ENCODE results near the gene ZNF460.
A peak's percentile ranks its signal among the peaks of the same experiment; 100 is the strongest.

ZNF460 gene

DNA sequence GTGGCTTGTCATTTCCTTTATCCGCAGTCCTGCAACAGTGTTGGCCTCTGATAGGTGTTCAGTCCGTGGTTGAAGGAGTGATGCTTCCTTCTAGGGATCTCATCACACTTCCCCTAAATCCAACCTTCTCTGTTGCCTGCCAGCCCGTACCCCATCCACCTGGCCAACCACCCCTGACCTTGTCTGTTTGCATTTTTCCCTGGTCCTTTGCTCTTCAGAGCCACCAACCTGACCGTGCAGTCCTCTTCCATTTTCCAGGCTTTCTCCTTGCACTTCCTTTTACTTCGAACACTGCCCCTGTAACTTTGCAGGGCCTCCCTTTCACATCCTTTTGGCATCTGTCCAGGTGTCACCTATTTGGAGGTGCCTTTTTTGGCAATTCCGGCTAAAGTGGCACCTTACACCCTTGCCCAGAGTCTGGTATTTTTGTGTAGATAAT is 696 bp downstream of the ZNF460 start:
- peak; percentile 16 for DNase-seq (ENCODE audit: low spot score)

DNA sequence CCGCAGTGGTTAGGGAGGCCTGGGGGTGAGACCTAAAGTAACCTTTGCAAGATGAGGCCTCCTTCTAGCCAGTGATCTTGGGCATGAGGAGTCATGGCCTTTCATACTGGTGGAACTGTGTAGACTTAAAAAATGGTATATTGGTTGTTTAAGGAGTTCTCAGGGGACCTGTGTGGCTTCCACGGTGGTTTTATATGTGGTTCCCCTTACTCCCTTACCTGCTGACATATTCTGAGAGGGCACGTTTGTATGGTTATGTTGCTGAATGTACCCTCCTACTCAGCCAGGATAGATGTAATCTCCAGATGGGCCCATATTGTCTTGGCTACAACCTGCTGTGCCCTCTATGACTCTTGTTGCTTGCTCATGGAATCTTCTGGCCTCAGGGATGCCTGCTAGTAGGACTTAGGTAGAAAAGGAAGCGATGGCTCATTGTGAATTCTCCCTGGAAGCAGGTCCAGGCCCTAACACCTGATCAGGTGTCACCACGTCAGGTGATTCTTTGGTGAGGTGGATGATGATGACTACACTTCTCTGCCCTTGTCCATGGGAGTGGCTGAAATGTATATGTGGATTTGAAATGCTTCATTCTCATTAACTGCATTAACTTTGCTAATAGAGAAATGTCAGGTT is 1.8 kb downstream of the ZNF460 start:
- DNase-seq (ENCODE audit: low spot score) = no peak

DNA sequence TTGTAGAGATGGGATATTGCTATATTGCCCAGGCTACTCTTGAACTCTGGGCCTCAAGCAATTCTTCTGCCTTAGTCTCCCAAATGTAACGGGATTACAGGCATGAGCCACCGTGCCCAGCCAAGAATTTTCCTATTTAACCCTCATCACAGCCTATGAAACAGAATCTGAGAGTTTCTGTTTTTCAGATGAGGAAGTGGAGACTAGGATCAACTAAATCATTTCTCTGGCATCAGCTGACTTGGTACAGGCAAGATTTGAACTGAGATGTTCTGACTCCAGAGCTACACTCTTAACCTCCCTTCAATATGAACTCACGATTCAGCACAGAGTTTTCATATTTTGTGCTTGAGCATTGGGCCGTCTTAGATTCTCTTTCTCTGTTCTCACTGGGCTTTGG is 8.1 kb downstream of the ZNF460 start:
- no peak for DNase-seq (ENCODE audit: low spot score)

DNA sequence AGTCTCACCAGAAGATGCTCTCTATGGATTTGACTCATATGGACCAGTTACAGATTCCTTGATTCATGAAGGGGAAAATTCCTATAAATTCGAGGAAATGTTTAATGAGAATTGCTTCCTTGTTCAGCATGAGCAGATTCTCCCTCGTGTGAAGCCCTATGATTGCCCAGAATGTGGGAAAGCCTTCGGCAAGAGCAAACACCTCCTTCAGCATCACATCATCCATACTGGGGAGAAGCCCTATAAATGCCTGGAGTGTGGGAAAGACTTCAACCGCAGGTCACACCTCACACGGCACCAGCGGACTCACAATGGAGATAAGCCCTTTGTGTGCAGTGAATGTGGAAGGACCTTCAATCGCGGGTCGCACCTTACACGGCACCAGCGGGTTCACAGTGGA is 10.7 kb downstream of the ZNF460 start:
- DNase-seq (ENCODE audit: low spot score) = no peak

DNA sequence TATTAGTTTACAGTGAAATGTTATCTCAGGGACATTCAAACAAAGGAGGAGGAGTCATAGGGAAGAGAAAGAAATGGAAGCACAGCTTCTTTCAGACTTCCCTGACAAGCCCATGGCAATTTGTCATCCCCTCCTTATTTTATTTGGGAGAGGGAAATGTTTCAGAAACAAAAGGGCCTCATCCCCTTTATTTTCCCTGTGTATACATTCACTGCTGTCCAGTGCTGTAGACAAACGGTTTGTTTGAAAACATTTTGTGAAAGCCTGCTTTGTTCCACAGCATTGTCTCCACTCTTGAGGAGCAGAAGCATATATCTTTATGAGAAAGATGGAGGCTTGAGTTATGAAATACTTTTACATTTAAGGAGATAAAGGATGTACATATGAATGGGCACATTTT is 12.3 kb downstream of the ZNF460 start:
- DNase-seq (ENCODE audit: low spot score) = no peak

DNA sequence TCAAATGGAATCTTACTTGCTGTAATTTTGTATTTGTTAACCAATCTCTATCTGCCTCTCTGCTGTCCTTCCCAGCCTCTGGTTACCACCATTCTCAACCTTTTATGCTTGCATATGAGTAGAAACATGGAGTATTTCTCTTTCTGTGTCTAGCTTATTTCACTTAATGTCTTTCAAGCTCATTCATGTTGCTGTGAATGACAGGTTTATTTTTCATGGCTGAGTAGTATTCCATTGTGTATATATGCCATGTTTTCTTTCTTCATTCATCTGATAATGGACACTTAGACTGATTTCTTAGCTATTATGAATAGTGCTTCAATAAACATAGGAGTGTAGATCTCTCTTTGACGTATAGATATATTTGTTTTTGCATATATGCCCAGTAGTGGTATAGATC is 13.4 kb downstream of the ZNF460 start:
- no peak for DNase-seq (ENCODE audit: low spot score)

DNA sequence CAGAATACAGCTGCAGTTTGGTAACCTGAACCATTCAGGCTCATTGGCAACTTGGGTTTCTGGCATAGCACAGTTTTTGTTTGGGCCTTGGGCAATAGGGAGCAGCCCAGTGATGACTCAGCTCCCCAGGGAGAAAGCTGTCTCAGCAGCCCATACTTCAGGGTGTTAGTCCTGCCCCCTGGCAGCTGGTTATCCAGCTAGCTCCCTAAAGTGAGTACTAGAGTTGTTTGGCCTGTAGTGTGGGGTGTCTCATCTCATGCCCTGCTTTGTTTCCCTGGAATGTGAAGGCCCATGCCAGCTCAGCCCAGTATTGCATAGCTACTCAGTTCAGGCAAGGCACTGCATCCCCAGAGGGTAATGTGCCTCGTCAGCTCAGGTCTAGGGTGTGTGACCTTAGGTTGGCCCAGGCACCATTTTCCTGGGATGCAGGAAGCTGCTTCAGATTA is 21.8 kb downstream of the ZNF460 start:
- peak; percentile 90 for DNase-seq (ENCODE audit: low spot score)

DNA sequence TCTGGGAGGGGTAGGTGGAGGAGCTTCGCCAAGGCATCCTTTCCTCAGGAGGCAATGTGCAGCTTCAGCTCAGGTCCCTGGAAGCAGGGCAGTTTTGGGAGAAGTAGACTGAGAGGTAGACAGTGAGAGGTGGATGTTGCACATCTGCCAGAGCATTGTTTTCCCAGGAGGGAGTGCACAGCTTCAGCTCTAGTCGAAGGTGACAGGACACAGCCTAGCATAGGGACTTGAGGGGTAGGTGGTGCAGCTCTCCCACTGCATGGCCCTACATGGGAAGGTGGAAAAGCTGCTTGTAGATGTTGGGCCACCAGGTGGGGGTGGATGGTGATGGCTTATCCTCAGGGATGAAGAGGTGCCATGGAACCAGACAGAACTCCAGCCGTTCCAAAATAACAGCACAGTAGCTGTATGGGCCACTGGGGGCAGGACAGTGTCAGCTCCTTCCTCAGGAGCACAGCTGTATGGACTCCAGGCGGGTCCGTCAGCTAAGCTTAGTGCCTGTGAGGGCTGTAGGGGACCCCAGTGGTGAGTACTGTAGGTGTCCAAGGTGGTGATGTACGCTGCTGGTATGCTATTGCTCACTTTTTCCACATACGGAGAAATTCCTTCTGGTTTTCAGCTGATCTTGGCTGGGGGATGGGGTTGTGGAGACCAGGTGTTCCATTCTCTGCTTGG is 22.6 kb downstream of the ZNF460 start:
- no peak for DNase-seq (ENCODE audit: low spot score)

DNA sequence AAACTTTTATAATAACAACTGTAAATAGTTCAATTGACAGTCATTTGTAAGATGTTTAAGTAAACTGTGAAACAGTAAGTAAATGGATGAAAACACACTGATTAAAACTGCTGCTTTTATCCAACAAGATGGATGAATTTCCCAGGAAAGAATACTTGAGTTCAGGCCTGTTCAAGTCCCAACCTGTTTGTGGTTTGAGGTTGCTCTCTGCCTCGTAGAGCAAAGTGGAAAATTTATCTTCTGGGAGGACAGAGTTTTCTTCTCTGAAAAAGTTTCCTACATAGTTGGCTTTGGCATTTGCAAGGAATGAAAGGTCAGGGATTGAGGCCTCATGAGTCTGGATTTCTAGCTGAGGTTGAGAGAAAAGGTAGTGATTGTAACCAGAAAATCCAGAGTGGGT is 24.8 kb downstream of the ZNF460 start:
- no peak for DNase-seq (ENCODE audit: low spot score)

DNA sequence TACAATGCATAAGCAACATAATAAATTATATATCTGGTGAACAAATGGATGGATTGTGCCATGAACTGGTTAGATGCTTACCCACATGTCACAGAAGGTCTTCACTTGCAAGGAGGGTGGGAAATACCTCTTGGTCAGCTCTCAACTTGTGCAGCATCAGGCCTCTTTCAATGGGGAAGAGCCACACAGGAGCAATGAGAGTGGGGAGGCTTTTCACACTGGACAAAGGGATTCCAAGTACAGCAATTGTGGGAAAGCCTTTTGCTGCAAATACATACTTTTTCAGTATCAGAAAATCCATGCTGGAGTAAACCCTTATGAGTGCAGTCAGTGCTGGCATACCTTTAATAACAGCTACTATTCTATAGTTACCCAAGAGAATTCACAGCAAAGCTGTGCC is 28.2 kb downstream of the ZNF460 start:
- no peak for DNase-seq (ENCODE audit: low spot score)

DNA sequence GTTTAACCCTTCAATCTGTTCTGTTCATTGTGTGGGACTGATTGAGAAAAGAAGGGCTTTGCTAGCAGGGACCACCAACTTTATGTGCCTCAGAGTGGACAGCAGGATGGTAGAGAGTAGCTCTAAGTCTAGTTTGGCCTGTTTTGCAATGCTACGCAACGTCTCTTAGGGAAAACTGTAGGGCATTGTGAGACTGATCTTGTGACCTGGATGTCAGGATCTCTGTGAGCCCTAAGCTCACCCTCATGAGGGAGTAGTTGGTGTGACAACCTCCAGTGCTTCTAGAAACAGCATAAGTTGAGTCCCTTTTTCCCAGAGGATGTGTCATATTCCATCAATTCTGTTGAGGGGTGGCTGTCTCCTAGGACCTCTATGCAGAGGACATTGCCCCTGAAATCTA is 30.5 kb downstream of the ZNF460 start:
- no peak for DNase-seq (ENCODE audit: low spot score)

DNA sequence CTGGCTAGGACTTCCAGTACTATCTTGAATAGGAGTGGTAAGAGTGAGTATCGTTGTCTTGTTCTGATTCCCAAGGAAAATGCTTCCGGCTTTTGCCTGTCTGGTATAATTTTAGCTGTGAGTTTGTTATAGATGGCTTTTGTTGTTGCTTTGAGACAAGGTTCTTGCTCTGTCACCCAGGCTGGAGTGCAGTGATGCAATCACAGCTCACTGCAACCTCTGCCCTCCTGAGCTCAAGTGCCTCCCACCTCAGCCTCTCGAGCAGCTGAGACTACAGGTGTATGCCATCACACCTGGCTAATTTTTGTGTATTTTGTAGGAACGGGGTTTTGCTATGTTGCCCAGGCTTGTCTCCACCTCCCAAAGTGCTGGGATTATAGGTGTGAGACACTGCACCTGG is 33.9 kb downstream of the ZNF460 start:
- no peak for DNase-seq (ENCODE audit: low spot score)

DNA sequence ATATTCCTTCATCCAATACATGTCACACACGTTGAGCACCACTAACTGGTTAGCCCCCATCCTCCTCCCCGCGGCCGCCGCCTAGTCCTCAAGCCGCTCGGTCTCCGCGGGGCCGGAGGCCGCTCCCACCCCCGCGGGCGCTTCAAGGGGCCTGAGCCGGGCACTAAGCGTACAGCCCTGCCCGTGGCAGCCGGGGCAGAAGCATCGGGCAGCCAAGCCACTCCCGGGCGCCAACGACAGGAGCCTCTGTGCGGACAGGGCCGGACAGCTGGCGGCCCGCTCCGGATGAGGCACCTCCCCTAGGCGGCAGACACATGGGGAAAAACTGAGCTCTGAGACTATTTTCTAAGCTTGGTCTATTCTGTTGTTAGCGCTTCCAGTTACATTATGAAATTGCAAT is 37.2 kb downstream of the ZNF460 start:
- no peak for DNase-seq (ENCODE audit: low spot score)

DNA sequence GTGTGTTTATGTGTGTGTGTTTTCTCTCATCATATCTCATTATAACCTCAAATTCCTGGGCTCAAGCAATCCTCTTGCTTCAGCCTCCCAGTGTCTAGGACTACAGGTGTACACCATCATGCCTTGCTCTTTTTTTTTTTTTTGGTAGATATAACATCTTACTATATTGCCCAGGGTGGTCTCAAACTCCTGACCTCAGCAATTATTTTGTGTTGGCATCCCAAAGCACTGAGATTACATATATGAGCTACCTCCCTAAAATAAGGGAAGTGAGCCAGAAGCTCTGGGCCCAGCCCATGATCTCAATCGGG is 39.5 kb downstream of the ZNF460 start:
- DNase-seq (ENCODE audit: low spot score) = no peak

DNA sequence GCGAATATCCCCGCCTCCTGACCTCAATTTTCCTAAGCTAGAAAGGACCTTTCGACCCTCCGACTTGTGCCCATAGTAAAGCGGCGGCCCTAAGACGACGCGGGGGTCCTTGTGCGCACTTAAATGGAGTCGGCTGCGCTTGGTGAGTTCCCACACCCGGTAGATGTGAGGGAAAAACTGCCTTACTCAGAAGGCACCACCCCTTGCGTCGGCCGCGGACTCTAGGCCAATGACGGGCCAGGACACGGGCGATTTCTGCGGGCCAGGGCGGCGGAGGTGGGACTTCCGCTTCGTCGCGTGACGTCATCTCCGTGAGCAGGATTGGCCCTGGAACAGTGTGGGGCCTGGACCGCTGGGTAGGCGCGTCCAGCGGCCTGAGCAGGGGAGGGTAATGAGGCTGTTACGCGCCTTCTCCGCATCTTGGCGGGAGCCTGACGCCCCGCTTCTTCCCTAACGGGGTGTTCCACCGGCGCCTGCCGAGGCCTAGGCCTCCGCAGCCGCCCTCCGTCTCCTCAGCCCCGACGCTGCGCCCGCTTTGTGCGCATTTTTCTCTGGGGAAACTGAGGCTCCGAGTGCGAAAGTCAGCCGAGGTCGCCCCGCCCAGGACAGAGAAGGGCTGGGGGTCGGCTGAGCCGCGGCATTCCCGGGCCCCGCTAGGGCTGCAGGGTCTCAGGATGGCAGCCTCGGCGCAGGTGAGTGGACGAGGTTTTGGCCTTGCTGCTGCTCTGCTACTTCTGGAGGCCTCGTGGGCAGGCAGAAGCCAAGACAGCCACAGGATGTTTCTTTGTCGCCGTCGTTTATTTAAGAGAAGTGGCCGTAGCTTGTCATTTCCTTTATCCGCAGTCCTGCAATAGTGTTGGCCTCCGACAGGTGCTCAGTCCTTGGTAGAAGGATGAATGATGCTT is 40.1 kb downstream of the ZNF460 start, which contains the start of gene ZNF543:
Gene ZNF543 (plus strand): TSS at position 293 of the 905 bp plus-strand sequence. CDS start 382 bp downstream, at position 675.
- DNase-seq (ENCODE audit: low spot score) = peak; percentile 97

DNA sequence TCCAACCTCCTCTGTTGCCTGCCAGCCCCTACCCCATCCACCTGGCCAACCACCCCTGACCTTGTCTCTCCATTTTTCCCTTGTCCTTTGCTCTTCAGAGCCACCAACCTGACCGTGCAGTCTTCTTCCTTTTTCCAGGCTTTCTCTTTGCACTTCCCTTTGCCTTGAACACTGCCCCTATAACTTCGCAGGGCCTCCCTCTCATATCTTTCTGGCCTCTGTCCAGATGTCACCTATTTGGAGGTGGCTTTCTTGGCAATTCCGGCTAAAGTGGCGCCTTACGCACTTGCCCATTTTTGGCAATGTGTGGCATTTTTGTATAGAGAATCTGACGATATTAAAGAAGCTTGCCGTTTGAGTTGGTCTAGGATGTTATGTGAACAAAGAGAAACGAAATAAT is 40.8 kb downstream of the ZNF460 start:
- DNase-seq (ENCODE audit: low spot score) = no peak

DNA sequence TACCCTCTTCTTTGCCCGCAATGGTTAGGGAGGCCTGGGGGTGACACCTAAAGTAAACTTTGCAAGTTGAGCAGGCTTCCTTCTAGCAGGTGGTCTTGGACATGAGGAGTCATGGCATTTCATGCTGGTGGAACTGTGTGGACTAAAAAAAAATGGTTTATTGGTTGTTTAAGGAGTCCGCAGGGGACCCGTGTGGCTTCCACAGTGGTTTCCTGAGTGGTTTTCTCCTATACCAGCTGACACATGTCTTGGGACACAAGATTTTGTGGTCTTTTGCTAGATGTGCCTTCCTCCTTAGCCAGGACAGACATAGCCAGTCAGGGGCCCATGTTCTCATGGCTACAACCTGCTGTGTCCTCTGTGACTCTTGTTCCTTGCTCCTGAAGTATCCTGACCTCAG is 41.5 kb downstream of the ZNF460 start:
- no peak for DNase-seq (ENCODE audit: low spot score)

DNA sequence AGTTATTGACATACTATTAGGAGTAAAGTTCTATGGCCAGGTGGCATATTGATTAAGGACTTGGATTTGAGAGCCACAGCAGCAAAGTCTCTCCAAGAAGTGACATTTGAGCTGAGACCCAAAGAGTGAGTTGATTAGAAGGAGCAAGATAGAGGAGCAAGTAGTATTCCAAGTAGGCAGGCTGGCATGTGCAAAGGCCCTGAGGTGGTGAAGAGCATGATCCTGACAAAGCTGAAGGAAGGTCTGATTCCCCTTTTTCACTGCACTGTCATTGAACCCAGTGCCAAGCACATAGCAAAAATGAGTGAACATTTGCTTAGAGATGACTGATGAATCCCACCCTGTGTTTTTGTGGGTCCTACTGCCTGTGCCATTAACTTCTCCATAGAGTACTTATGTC is 44.7 kb downstream of the ZNF460 start:
- DNase-seq (ENCODE audit: low spot score) = no peak

DNA sequence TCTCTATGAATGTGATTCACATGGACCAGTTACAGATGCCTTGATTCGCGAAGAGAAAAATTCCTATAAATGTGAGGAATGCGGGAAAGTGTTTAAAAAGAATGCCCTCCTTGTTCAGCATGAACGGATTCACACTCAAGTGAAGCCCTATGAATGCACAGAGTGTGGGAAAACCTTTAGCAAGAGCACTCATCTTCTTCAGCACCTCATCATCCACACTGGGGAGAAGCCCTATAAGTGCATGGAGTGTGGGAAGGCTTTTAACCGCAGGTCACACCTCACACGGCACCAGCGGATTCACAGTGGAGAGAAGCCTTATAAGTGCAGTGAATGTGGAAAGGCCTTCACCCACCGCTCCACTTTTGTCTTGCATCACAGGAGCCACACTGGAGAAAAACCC is 47.7 kb downstream of the ZNF460 start:
- no peak for DNase-seq (ENCODE audit: low spot score)

DNA sequence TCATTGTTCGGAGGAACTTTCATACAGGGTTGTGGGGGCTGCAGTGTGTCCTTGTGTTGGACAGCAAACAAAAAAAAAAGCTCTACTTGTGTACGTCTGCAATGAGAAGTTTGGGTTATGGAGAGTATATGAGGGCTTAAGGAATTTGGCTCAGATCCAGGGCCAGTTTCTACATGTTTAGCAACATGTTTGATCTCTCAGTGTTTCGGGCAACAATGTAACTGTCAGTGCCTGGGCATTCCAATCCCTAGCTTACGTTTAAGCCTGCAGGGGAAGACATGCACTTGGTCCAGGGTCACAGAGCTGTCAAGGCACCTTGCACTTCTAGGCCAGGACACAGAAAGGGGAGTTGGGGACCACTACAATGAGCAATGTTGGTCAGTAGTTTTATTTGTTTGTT is 53.9 kb downstream of the ZNF460 start:
- DNase-seq (ENCODE audit: low spot score) = no peak

DNA sequence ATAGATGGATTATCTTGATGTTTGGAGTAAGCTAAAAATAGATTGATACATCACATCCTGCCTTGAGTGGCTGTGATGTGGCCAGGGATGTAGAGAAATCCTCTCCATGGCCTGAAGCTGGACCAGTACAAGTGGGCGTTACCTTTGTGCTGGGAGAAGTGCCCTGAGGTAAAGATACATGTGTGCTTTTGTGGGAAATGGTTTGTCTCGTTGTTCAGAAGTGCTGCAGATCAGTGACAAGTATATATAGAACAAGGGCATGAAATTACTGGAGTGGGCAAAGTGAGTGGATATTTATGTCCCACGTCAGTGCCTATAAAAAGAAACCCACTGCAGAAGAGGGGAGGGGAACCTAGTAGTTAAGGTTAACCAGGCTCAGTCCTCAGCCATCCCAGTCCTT is 58.6 kb downstream of the ZNF460 start:
- no peak for DNase-seq (ENCODE audit: low spot score)

DNA sequence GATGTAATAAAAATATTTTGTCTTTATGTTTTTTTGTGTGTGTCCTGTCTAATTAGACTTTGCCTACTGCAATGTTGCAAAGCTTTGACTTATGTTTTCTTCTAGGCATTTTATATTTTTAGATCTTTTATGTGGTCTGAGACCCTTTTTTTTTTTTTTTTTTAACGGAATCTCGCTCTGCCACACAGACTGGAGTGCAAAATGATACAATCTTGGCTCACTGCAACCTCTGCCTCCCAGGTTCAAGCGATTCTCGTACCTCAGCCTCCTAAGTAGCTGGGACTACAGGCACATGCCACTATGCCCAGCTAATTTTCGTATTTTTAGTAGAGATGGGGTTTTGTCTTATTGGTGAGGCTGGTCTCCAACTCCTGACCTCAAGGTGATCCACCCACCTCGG is 62.3 kb downstream of the ZNF460 start:
- DNase-seq (ENCODE audit: low spot score) = no peak

All from GM03348 (cell line).